IMR-90 (cell line): ENCODE measurements around the gene APOL5. TPM values are rescaled to one million over a fixed set of nuclear protein-coding genes. Genes with fewer than 3 reads are reported as not detected.

Source experiments
- ATAC-seq: fragments of 200-7000 bp; cut with Tn5 transposase; 2 replicates; pipeline ENCODE4 v1.9.1; 2020; ENCODE audit warnings: low read depth, mild to moderate bottlenecking, moderate library complexity
- BruUV-seq: library from RNA; stranded (reverse); fragments of 400-500 nt; replicated peaks from 2 replicates; lab custom pipeline; 2021; lab: Mats Ljungman, UMichigan
- CTCF ChIA-PET: fragments of 300-600 bp; formaldehyde crosslinking; extraction: SDS; loops from one replicate; lab custom pipeline; 2021; ENCODE audit warnings: antibody characterized with exemption; lab: Yijun Ruan, JAX
- POLR2A ChIA-PET: fragments of 300-600 bp; sonication (Branson Sonifier 250); formaldehyde crosslinking; loops from one replicate; lab custom pipeline; 2022; ENCODE audit warnings: antibody characterized with exemption; ENCODE audit not compliant: unreplicated experiment; lab: Charles Lee
- DNase-seq: peaks from one replicate; pipeline ENCODE4 v3.0.0; 2013
- H2AFZ ChIP-seq: replicated peaks from 2 replicates; pipeline ENCODE3; 2013; ENCODE audit warnings: low read length, mild to moderate bottlenecking; ENCODE audit not compliant: poor library complexity
- H2AK5ac ChIP-seq: 2 replicates; pipeline ENCODE4 v1.6.1; 2013; ENCODE audit warnings: low read depth, low read length, inconsistent platforms
- H2AK9ac ChIP-seq: replicated peaks from 2 replicates; pipeline ENCODE3; 2013; ENCODE audit warnings: mild to moderate bottlenecking, low read depth, low read length, moderate library complexity; ENCODE audit not compliant: poor library complexity
- H2BK120ac ChIP-seq: 2 replicates; pipeline ENCODE4 v1.6.1; 2013; ENCODE audit warnings: low read depth, low read length, inconsistent platforms
- H2BK15ac ChIP-seq: 3 replicates; pipeline ENCODE4 v1.6.1; 2013; ENCODE audit warnings: low read depth, low read length, inconsistent platforms
- H2BK20ac ChIP-seq: 2 replicates; pipeline ENCODE4 v1.6.1; 2013; ENCODE audit warnings: low read depth, mild to moderate bottlenecking, inconsistent platforms, low read length, moderate library complexity
- H2BK5ac ChIP-seq: 2 replicates; pipeline ENCODE4 v1.6.1; 2013; ENCODE audit warnings: mild to moderate bottlenecking, low read depth, low read length, inconsistent platforms; ENCODE audit not compliant: poor library complexity, severe bottlenecking
- H3K14ac ChIP-seq: replicated peaks from 2 replicates; pipeline ENCODE4 v1.6.1; 2013; ENCODE audit warnings: low read depth, low read length, inconsistent platforms
- H3K18ac ChIP-seq: 2 replicates; pipeline ENCODE4 v1.6.1; 2013; ENCODE audit warnings: low read depth, low read length, control low read depth
- H3K23ac ChIP-seq: 2 replicates; pipeline ENCODE4 v1.6.1; 2013; ENCODE audit warnings: low read depth, low read length, inconsistent platforms
- H3K27ac ChIP-seq: 2 replicates; pipeline ENCODE4 v1.5.1; 2013; ENCODE audit warnings: mild to moderate bottlenecking, control low read depth, low read length; ENCODE audit not compliant: insufficient read depth
- H3K27me3 ChIP-seq: 2 replicates; pipeline ENCODE4 v1.6.1; 2013; ENCODE audit warnings: low read length; ENCODE audit not compliant: control insufficient read depth, insufficient read depth
- H3K36me3 ChIP-seq: 2 replicates; pipeline ENCODE4 v1.6.1; 2013; ENCODE audit warnings: low read length, mixed read lengths; ENCODE audit not compliant: control insufficient read depth, insufficient read depth
- H3K4ac ChIP-seq: 2 replicates; pipeline ENCODE4 v1.6.1; 2013; ENCODE audit warnings: low read depth, low read length, inconsistent platforms
- H3K4me1 ChIP-seq: 2 replicates; pipeline ENCODE4 v1.6.1; 2013; ENCODE audit warnings: low read length, mixed read lengths; ENCODE audit not compliant: control insufficient read depth, insufficient read depth
- H3K4me2 ChIP-seq: 2 replicates; pipeline ENCODE4 v1.6.1; 2013; ENCODE audit warnings: low read depth, mild to moderate bottlenecking, control low read depth, low read length, moderate library complexity
- H3K4me3 ChIP-seq: 2 replicates; pipeline ENCODE4 v1.5.1; 2013; ENCODE audit warnings: low read depth, mild to moderate bottlenecking, control low read depth, low read length, moderate library complexity; ENCODE audit not compliant: insufficient read depth
- H3K56ac ChIP-seq: 2 replicates; pipeline ENCODE4 v1.6.1; 2013; ENCODE audit warnings: low read length, inconsistent platforms; ENCODE audit not compliant: insufficient read depth; ENCODE audit errors: extremely low read depth
- H3K79me1 ChIP-seq, 2 experiments: 2 replicates each; pipeline ENCODE4 v1.6.1; 2013; ENCODE audit warnings: low read length in 2 of 2, inconsistent platforms in 1 of 2, low read depth in 1 of 2
- H3K9ac ChIP-seq: 2 replicates; pipeline ENCODE4 v1.6.1; 2013; ENCODE audit warnings: low read depth, low read length, control low read depth
- H3K9me1 ChIP-seq: 2 replicates; pipeline ENCODE4 v1.6.1; 2013; ENCODE audit warnings: low read length, inconsistent platforms; ENCODE audit not compliant: insufficient read depth
- H3K9me3 ChIP-seq: 2 replicates; pipeline ENCODE4 v1.6.1; 2013; ENCODE audit warnings: low read length; ENCODE audit not compliant: control insufficient read depth, insufficient read depth
- H4K20me1 ChIP-seq: 2 replicates; pipeline ENCODE4 v1.6.1; 2013; ENCODE audit warnings: low read length, inconsistent platforms; ENCODE audit not compliant: insufficient read depth
- H4K5ac ChIP-seq: 2 replicates; pipeline ENCODE4 v1.6.1; 2013; ENCODE audit warnings: mild to moderate bottlenecking, low read depth, low read length, control low read depth
- H4K8ac ChIP-seq, 2 experiments: 2 replicates each; pipeline ENCODE4 v1.6.1; 2013; ENCODE audit warnings: low read depth in 2 of 2, low read length in 2 of 2, control low read depth in 1 of 2, inconsistent platforms in 1 of 2
- H4K91ac ChIP-seq: 2 replicates; pipeline ENCODE4 v1.6.1; 2013; ENCODE audit warnings: low read depth, low read length, inconsistent platforms; ENCODE audit not compliant: insufficient read depth
- BHLHE40 ChIP-seq: fragments of 150-350 bp; IDR thresholded peaks from 2 replicates; pipeline ENCODE4 v1.6.1; 2016; ENCODE audit warnings: mild to moderate bottlenecking, low read depth, low read length
- CEBPB ChIP-seq: IDR thresholded peaks from 2 replicates; pipeline ENCODE4 v1.6.1; 2012; ENCODE audit warnings: low read depth, low read length, improper control_type of control experiment
- CHD1 ChIP-seq: IDR thresholded peaks from 2 replicates; pipeline ENCODE4 v1.6.1; 2012; ENCODE audit warnings: low read depth, low read length, improper control_type of control experiment
- FOS ChIP-seq: fragments of 150-350 bp; IDR thresholded peaks from 2 replicates; pipeline ENCODE4 v1.6.1; 2016; ENCODE audit warnings: low read depth, low read length
- MAFK ChIP-seq: IDR thresholded peaks from 2 replicates; pipeline ENCODE4 v1.6.1; 2012; ENCODE audit warnings: low read depth, low read length, improper control_type of control experiment
- MAZ ChIP-seq: IDR thresholded peaks from 2 replicates; pipeline ENCODE4 v1.6.1; 2012; ENCODE audit warnings: low read depth, mild to moderate bottlenecking, low read length, improper control_type of control experiment, moderate library complexity, borderline replicate concordance
- MXI1 ChIP-seq: IDR thresholded peaks from 2 replicates; pipeline ENCODE4 v1.6.1; 2012; ENCODE audit warnings: low read depth, mild to moderate bottlenecking, low read length, moderate library complexity, borderline replicate concordance
- NFE2L2 ChIP-seq: fragments of 150-350 bp; IDR thresholded peaks from 2 replicates; pipeline ENCODE4 v1.6.1; 2016; ENCODE audit warnings: low read depth, mild to moderate bottlenecking, low read length
- POLR2A ChIP-seq: IDR thresholded peaks from 2 replicates; pipeline ENCODE4 v1.6.1; 2012; ENCODE audit warnings: mild to moderate bottlenecking, low read depth, low read length
- RAD21 ChIP-seq: IDR thresholded peaks from 2 replicates; pipeline ENCODE4 v1.6.1; 2012; ENCODE audit warnings: low read length, improper control_type of control experiment
- RCOR1 ChIP-seq: IDR thresholded peaks from 2 replicates; pipeline ENCODE4 v1.6.1; 2012; ENCODE audit warnings: mild to moderate bottlenecking, low read length, improper control_type of control experiment; ENCODE audit not compliant: insufficient replicate concordance
- RFX5 ChIP-seq: IDR thresholded peaks from 2 replicates; pipeline ENCODE4 v1.8.0; 2012; ENCODE audit warnings: low read depth, mild to moderate bottlenecking, low read length, moderate library complexity
- SMC3 ChIP-seq: fragments of 150-350 bp; IDR thresholded peaks from 2 replicates; pipeline ENCODE4 v1.6.1; 2016; ENCODE audit warnings: low read depth, mild to moderate bottlenecking, antibody characterized with exemption, low read length, moderate library complexity
- WGBS, 2 experiments: methylation state at CpG; one replicate each; pipeline versions ENCODE4 v1.1.5 to v1.1.7; 2013; ENCODE audit warnings: missing lambda C conversion rate in 2 of 2; ENCODE audit not compliant: insufficient read length in 1 of 2; ENCODE audit errors: extremely low coverage in 2 of 2; 5-methylcytosine and 5-hydroxymethylcytosine counted together
- dilution Hi-C: fragments of 300-500 bp; cut with HindIII; formaldehyde crosslinking; loops from one replicate; pipeline ENCODE4 v1.14.3; 2018; ENCODE audit warnings: low sequenced_read_pairs; ENCODE audit not compliant: unreplicated experiment
- in situ Hi-C: fragments of 300-500 bp; cut with MboI; formaldehyde crosslinking; loops from 3 replicates; pipeline ENCODE4 v1.14.3; 2019; ENCODE audit warnings: low sequenced_read_pairs, inconsistent platforms, mixed read lengths
- intact Hi-C: fragments of 100-400 bp; cut with micrococcal nuclease; formaldehyde crosslinking; loops from 2 replicates; pipeline ENCODE4 v1.10.0; 2022
- polyA plus RNA-seq, 3 experiments: library from polyadenylated mRNA; depleted of rRNA; stranded (reverse); fragments of >200 nt; gene quantifications; 2 replicates each; pipeline ENCODE4 v1.2.3, GENCODE V29; 2012; ENCODE audit warnings: low replicate concordance in 1 of 3
- total RNA-seq: library from RNA; depleted of rRNA; stranded (reverse); fragments of >200 nt; gene quantifications from 2 replicates; pipeline ENCODE4 v1.2.3, GENCODE V29; 2012
- TF ChIP-seq, protein P1 (sequence below): fragments of 150-350 bp; IDR thresholded peaks from 2 replicates; pipeline ENCODE4 v1.6.1; 2016; ENCODE audit warnings: low read depth, mild to moderate bottlenecking, low read length, moderate library complexity, borderline replicate concordance
- TF ChIP-seq, protein P2 (sequence below): conservative IDR thresholded peaks from 2 replicates; pipeline ENCODE4 v1.5.1; 2012; ENCODE audit warnings: mild to moderate bottlenecking, low read depth, low read length, improper control_type of control experiment
- TF ChIP-seq, protein P3 (sequence below): fragments of 150-350 bp; IDR thresholded peaks from 2 replicates; pipeline ENCODE4 v1.6.1; 2017; ENCODE audit warnings: mild to moderate bottlenecking, antibody characterized with exemption, low read length, low read depth

The APOL5 gene
- total and polyA plus RNA-seq, 2 of the 4 experiments (the other 2 are of a cell fraction), result 0.15 to 0.18 TPM

DNA sequence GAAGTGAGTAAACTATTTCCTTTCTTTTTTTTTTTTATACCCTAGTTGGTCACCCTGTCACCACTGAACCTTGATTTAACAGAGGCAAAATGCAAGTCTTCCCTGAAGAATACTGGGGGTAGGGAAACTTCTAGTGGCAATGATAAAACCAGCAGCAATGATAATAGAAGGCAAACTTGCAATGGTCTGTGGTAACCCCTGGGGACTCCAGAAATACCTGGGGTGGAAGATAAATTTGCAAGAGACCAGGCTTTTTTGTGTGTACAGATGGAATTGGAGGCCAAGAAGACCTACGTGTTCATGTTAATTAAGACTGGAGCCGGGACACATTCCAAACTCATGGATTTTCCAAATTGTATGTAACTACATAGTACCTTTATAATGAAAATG lies 11.6 kb downstream of the APOL5 start:
- in situ Hi-C loops (no loop called here), dilution Hi-C loops (no loop called here), intact Hi-C loops (no loop called here)
- H3K4me1 ChIP-seq, result no peaks in the 10 kb centered on the region
- H2AFZ ChIP-seq, result no peak overlapping the region
- H2BK120ac ChIP-seq, result no peak overlapping the region
- DNase-seq (no peak), ATAC-seq (no peak)
- H3K23ac ChIP-seq, result no peak overlapping the region
- peaks cover 3% of the 10 kb centered on the region; the same call in 1 of the 2 replicates for H3K9me1 ChIP-seq
- no peak for TF ChIP-seq SMC3
- TF ChIP-seq BHLHE40, result no peak
- TF ChIP-seq NFE2L2, result no peak
- TF ChIP-seq, protein P1, sequence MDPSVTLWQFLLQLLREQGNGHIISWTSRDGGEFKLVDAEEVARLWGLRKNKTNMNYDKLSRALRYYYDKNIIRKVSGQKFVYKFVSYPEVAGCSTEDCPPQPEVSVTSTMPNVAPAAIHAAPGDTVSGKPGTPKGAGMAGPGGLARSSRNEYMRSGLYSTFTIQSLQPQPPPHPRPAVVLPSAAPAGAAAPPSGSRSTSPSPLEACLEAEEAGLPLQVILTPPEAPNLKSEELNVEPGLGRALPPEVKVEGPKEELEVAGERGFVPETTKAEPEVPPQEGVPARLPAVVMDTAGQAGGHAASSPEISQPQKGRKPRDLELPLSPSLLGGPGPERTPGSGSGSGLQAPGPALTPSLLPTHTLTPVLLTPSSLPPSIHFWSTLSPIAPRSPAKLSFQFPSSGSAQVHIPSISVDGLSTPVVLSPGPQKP, result no peak
- no peak for TF ChIP-seq RAD21
- no peak for TF ChIP-seq POLR2A
- TF ChIP-seq MAZ, result no peak
- TF ChIP-seq, protein P2, sequence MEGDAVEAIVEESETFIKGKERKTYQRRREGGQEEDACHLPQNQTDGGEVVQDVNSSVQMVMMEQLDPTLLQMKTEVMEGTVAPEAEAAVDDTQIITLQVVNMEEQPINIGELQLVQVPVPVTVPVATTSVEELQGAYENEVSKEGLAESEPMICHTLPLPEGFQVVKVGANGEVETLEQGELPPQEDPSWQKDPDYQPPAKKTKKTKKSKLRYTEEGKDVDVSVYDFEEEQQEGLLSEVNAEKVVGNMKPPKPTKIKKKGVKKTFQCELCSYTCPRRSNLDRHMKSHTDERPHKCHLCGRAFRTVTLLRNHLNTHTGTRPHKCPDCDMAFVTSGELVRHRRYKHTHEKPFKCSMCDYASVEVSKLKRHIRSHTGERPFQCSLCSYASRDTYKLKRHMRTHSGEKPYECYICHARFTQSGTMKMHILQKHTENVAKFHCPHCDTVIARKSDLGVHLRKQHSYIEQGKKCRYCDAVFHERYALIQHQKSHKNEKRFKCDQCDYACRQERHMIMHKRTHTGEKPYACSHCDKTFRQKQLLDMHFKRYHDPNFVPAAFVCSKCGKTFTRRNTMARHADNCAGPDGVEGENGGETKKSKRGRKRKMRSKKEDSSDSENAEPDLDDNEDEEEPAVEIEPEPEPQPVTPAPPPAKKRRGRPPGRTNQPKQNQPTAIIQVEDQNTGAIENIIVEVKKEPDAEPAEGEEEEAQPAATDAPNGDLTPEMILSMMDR, result no peak
- TF ChIP-seq CEBPB, result no peak
- no peak for TF ChIP-seq RFX5
- TF ChIP-seq MAFK, result no peak
- no peak for TF ChIP-seq RCOR1
- no peak for TF ChIP-seq MXI1
- no peak for TF ChIP-seq FOS
- no peak for TF ChIP-seq CHD1
- TF ChIP-seq, protein P3, sequence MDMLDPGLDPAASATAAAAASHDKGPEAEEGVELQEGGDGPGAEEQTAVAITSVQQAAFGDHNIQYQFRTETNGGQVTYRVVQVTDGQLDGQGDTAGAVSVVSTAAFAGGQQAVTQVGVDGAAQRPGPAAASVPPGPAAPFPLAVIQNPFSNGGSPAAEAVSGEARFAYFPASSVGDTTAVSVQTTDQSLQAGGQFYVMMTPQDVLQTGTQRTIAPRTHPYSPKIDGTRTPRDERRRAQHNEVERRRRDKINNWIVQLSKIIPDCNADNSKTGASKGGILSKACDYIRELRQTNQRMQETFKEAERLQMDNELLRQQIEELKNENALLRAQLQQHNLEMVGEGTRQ, result no peak
- H2AK5ac ChIP-seq, result no peak overlapping the region
- H3K79me1 ChIP-seq, result no peaks in the 10 kb centered on the region
- no TSS peak for BruUV-seq
- H2BK5ac ChIP-seq, result no peak overlapping the region
- no CpG with 5 or more reads among the region's 2 CpGs for WGBS, 2 experiments
- no peaks in the 10 kb centered on the region for H3K36me3 ChIP-seq
- no peak overlapping the region for H3K9ac ChIP-seq
- H3K14ac ChIP-seq, result no peak overlapping the region
- ChIA-PET POLR2A (no interaction called here), CTCF (no interaction called here)
- H3K18ac ChIP-seq, result no peak overlapping the region
- H2BK15ac ChIP-seq, result no peak overlapping the region
- H4K8ac ChIP-seq, result no peak overlapping the region
- H3K27ac ChIP-seq, result no peak overlapping the region
- H2AK9ac ChIP-seq, result no peak overlapping the region
- no peak overlapping the region for H3K56ac ChIP-seq
- H4K20me1 ChIP-seq, result no peaks in the 10 kb centered on the region
- H3K9me3 ChIP-seq, result no peaks in the 10 kb centered on the region
- no peaks in the 10 kb centered on the region for H3K27me3 ChIP-seq
- no peak overlapping the region for H3K4me2 ChIP-seq
- no peak overlapping the region for H2BK20ac ChIP-seq
- no peak overlapping the region for H4K5ac ChIP-seq
- no peak overlapping the region for H3K4me3 ChIP-seq
- H4K91ac ChIP-seq, result no peak overlapping the region
- no peak overlapping the region for H3K4ac ChIP-seq
